Astrocyte (in vitro differentiated cells and primary cell): Measurements from ENCODE around the gene PODNL1. TPM values are rescaled to one million over a fixed set of nuclear protein-coding genes. Genes with fewer than 3 reads are reported as not detected.

ENCODE experiments used
- DNase-seq: peaks from one replicate; pipeline ENCODE4 v3.0.0-alpha.2; 2010; ENCODE audit warnings: low read depth
- FAIRE-seq: peaks from 2 replicates; lab custom pipeline; 2011; peaks lifted over from hg19 to GRCh38; lab: Jason Lieb, UNC
- H2AFZ ChIP-seq: 2 replicates; pipeline ENCODE4 v1.6.0; 2012; ENCODE audit warnings: low read depth, low read length, inconsistent platforms
- H3K27ac ChIP-seq: 2 replicates; pipeline ENCODE4 v1.5.1; 2011; ENCODE audit warnings: low read depth, low read length, inconsistent platforms
- H3K27me3 ChIP-seq: 2 replicates; pipeline ENCODE4 v1.6.0; 2011; ENCODE audit warnings: low read length, inconsistent platforms; ENCODE audit not compliant: insufficient read depth
- H3K36me3 ChIP-seq: 2 replicates; pipeline ENCODE4 v1.5.1; 2011; ENCODE audit warnings: low read length, inconsistent platforms; ENCODE audit not compliant: insufficient read depth
- H3K4me1 ChIP-seq: 2 replicates; pipeline ENCODE4 v1.5.1; 2011; ENCODE audit warnings: low read length, inconsistent platforms; ENCODE audit not compliant: insufficient read depth
- H3K4me2 ChIP-seq: 2 replicates; pipeline ENCODE4 v1.6.0; 2012; ENCODE audit warnings: low read length, inconsistent platforms
- H3K4me3 ChIP-seq: 2 replicates; pipeline ENCODE4 v1.5.1; 2011; ENCODE audit warnings: low read depth, mild to moderate bottlenecking, low read length, inconsistent platforms; ENCODE audit not compliant: insufficient read depth
- H3K79me2 ChIP-seq: 2 replicates; pipeline ENCODE4 v1.6.0; 2012; ENCODE audit warnings: mild to moderate bottlenecking, low read length, inconsistent platforms; ENCODE audit not compliant: insufficient read depth
- H3K9ac ChIP-seq: 2 replicates; pipeline ENCODE4 v1.6.0; 2012; ENCODE audit warnings: mild to moderate bottlenecking, low read length, inconsistent platforms
- H3K9me3 ChIP-seq: 2 replicates; pipeline ENCODE4 v1.5.1; 2012; ENCODE audit warnings: low read depth, mild to moderate bottlenecking, low read length, inconsistent platforms; ENCODE audit not compliant: insufficient read depth
- H4K20me1 ChIP-seq: 2 replicates; pipeline ENCODE4 v1.6.0; 2012; ENCODE audit warnings: low read length, inconsistent platforms; ENCODE audit not compliant: insufficient read depth
- H3K27ac Mint-ChIP-seq: one replicate; pipeline ENCODE4 v1.8.0; 2021; ENCODE audit warnings: mild to moderate bottlenecking, mixed read lengths; ENCODE audit not compliant: unreplicated experiment
- H3K27me3 Mint-ChIP-seq: one replicate; pipeline ENCODE4 v1.8.0; 2021; ENCODE audit warnings: low read depth, mixed read lengths; ENCODE audit not compliant: unreplicated experiment
- H3K36me3 Mint-ChIP-seq: one replicate; pipeline ENCODE4 v1.8.0; 2021; ENCODE audit warnings: low read depth, mixed read lengths; ENCODE audit not compliant: unreplicated experiment
- H3K4me1 Mint-ChIP-seq: one replicate; pipeline ENCODE4 v1.8.0; 2021; ENCODE audit warnings: low read depth, mixed read lengths; ENCODE audit not compliant: unreplicated experiment
- H3K4me3 Mint-ChIP-seq: one replicate; pipeline ENCODE4 v1.8.0; 2021; ENCODE audit warnings: mild to moderate bottlenecking, moderate library complexity, mixed read lengths; ENCODE audit not compliant: unreplicated experiment
- H3K9me3 Mint-ChIP-seq: one replicate; pipeline ENCODE4 v1.8.0; 2021; ENCODE audit warnings: mild to moderate bottlenecking, mixed read lengths; ENCODE audit not compliant: unreplicated experiment
- CTCF ChIP-seq: IDR thresholded peaks from 2 replicates; pipeline ENCODE4 v1.5.1; 2011; ENCODE audit warnings: low read depth, mild to moderate bottlenecking, inconsistent platforms, low read length, moderate library complexity; ENCODE audit not compliant: insufficient read depth
- EZH2 ChIP-seq: IDR thresholded peaks from 2 replicates; pipeline ENCODE4 v1.6.1; 2012; ENCODE audit warnings: mild to moderate bottlenecking, low read length, inconsistent platforms; ENCODE audit not compliant: insufficient read depth
- total RNA-seq: library from RNA; stranded (reverse); gene quantifications from 2 replicates; pipeline ENCODE4 v1.2.1, GENCODE V29; 2021

The PODNL1 gene
- total RNA-seq, 1 donor from 2014 or later: 3.3 TPM

GRCh38 chr19:13913352-13913751, 24.9 kb downstream of the PODNL1 start:
- Histone ChIP-seq H2AFZ (no peak overlapping the region), H4K20me1 (no peaks in the 10 kb centered on the region), H3K4me3 (no peak overlapping the region), H3K79me2 (no peaks in the 10 kb centered on the region), H3K9ac (no peak overlapping the region), H3K27me3 (no peaks in the 10 kb centered on the region), H3K36me3 (no peaks in the 10 kb centered on the region), H3K27ac (no peak overlapping the region), H3K4me1 (no peaks in the 10 kb centered on the region), H3K9me3 (no peaks in the 10 kb centered on the region), H3K4me2 (no peak overlapping the region)
- TF ChIP-seq EZH2 (no peak), CTCF (no peak)
- no peak overlapping the region for H3K27ac Mint-ChIP-seq
- no peaks in the 10 kb centered on the region for H3K27me3 Mint-ChIP-seq
- FAIRE-seq (no peak), DNase-seq (no peak)
- peaks cover 19% of the 10 kb centered on the region for H3K36me3 Mint-ChIP-seq
- no peaks in the 10 kb centered on the region for H3K9me3 Mint-ChIP-seq
- H3K4me3 Mint-ChIP-seq: no peak overlapping the region
- H3K4me1 Mint-ChIP-seq: no peaks in the 10 kb centered on the region

- H3K9ac ChIP-seq: no peak overlapping the region
- no peak overlapping the region for H3K27ac ChIP-seq
- FAIRE-seq (no peak), DNase-seq (no peak)
- peaks cover 6% of the 10 kb centered on the region for H3K4me1 ChIP-seq
- no peak overlapping the region for H3K27ac Mint-ChIP-seq
- no peak overlapping the region for H3K4me3 ChIP-seq
- H3K36me3 ChIP-seq: no peaks in the 10 kb centered on the region
- H3K9me3 Mint-ChIP-seq: no peaks in the 10 kb centered on the region
- TF ChIP-seq EZH2 (no peak), CTCF (no peak)
- no peaks in the 10 kb centered on the region for H4K20me1 ChIP-seq
- no peaks in the 10 kb centered on the region for H3K27me3 ChIP-seq
- peaks cover 11% of the 10 kb centered on the region for H3K36me3 Mint-ChIP-seq
- no peak overlapping the region for H3K4me3 Mint-ChIP-seq
- H3K4me1 Mint-ChIP-seq: no peaks in the 10 kb centered on the region
- H3K4me2 ChIP-seq: no peak overlapping the region
- H3K79me2 ChIP-seq: no peaks in the 10 kb centered on the region
- peaks cover 4% of the 10 kb centered on the region for H3K27me3 Mint-ChIP-seq
- no peak overlapping the region for H2AFZ ChIP-seq
- no peaks in the 10 kb centered on the region for H3K9me3 ChIP-seq
These were observed 28.8 kb downstream of the PODNL1 start for GRCh38 chr19:13909430-13909829.

- DNase-seq (no peak), FAIRE-seq (no peak)
- Histone ChIP-seq H3K4me2 (no peak overlapping the region), H3K79me2 (no peaks in the 10 kb centered on the region), H3K27me3 (no peaks in the 10 kb centered on the region), H3K27ac (no peak overlapping the region), H4K20me1 (no peaks in the 10 kb centered on the region), H3K9me3 (no peaks in the 10 kb centered on the region), H3K4me1 (peaks cover 6% of the 10 kb centered on the region), H3K9ac (no peak overlapping the region), H3K36me3 (no peaks in the 10 kb centered on the region), H3K4me3 (no peak overlapping the region), H2AFZ (no peak overlapping the region)
- Mint-ChIP-seq H3K36me3 (peaks cover 11% of the 10 kb centered on the region), H3K4me1 (no peaks in the 10 kb centered on the region), H3K27ac (no peak overlapping the region), H3K4me3 (no peak overlapping the region), H3K27me3 (peaks cover 7% of the 10 kb centered on the region), H3K9me3 (no peaks in the 10 kb centered on the region)
- TF ChIP-seq EZH2: no peak
- no peak for TF ChIP-seq CTCF
These were observed 29.5 kb downstream of the PODNL1 start for GRCh38 chr19:13908674-13909073.
